ENCODE data around the gene SYP.

DNA sequence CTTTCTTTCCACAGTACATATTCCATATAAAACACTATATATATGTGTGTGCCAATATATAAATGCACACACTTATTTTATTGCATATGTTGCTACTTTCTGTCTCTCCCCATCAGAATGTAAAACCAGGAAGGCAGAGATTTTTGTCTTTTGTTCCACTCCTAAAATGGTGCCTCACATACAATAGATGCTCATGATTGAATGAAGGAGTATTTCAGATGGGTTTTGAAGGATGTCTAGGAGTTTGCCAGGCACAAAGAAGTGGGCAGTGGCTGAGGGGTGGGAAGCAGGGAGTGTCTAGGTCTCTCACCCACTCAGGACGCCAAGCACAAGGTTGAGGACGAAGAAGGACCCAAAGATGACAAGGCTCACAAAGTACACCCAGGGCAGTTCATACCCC, 27.7 kb upstream of the SYP start:
- TF ChIP-seq POLR2A (IDR thresholded peaks at IDR 0.05; ENCODE audit: low read depth, low read length) (no peak), POLR2AphosphoS5 (IDR thresholded peaks at IDR 0.05; ENCODE audit: low read depth, low read length) (no peak), TAF1 (IDR thresholded peaks at IDR 0.05; ENCODE audit: low read depth, low read length) (no peak), POU2F2 (IDR thresholded peaks at IDR 0.05; ENCODE audit: low read depth, low read length) (no peak), SPI1 (IDR thresholded peaks at IDR 0.05; ENCODE audit: low read depth, low read length) (no peak), PAX5 (IDR thresholded peaks at IDR 0.05; ENCODE audit: insufficient read depth, low read length, severe bottlenecking) (no peak)
